Stimulated activated CD8-positive, alpha-beta memory T cell treated with anti-CD3 and anti-CD28 coated beads, Interleukin-12 subunit alpha, Interleukin-12 subunit beta, amount 100 ng/mL, for 24 hours (primary cell): ENCODE results near the gene NAT10.

ENCODE experiments used
- DNase-seq: peaks from one replicate; pipeline ENCODE4 v3.0.0-alpha.2; 2020; ENCODE audit errors: extremely low read depth

The NAT10 gene

DNA sequence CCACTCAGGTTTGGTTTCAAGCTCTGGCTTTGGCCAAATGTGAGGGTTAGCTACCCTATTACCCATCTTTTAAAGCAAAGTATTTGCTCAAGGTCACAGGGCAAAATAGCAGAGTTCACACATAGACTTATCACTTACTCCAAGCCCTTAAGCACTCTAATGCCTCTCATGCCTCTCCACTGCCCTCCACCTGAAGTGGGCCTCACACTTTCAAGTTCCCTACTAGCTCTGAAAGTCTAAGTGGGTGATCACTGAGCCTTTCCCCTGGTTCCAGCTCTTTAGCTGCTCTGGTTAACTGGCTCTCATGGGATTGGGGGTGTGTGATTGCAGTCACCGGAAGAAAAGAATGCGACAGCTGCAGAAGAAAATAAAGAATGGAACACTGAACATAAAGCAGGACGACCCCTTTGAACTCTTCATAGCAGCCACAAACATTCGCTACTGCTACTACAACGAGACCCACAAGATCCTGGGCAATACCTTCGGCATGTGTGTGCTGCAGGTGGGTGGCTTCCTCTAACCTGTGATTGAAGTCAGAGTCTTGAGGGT lies 6.4 kb downstream of the NAT10 start:
- no peak for DNase-seq

DNA sequence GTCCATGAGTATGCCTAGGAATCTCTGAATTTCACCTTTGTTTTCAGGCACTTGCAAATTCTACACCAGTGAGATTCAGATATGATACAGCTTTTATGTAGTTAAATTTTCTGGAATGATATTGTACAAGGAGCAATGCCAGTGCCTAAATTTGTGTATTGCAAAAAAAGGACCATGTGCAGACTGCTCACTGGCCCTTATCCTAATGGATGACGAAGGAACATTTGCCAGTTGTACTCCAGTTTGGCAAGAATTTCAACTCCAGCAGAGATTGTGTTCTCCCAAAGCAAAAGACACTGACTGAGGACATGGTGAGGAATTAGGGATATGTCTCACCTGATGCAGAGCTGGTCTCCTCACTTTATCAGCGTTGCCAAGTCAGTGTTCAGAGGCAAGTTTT lies 8.6 kb downstream of the NAT10 start:
- DNase-seq, result no peak

DNA sequence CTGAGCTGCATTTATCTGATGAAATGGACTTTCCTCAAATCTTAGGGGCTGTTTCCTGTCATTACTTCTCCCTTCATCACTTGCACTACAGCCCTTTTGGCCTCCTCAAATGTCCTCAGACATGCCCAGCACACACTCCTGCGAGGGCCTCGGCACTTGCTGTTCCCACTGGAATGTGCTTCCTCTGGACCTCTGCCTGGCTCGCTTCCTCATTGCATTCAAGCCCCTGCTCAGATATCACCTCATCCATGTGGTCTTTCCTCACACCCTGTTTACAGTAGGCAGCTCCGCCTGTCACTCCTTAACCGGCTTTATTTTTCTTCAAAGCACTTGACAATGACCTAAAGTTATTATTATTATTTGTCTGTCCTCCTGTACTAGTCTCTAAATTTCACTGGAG lies 9.0 kb downstream of the NAT10 start:
- DNase-seq, result no peak

DNA sequence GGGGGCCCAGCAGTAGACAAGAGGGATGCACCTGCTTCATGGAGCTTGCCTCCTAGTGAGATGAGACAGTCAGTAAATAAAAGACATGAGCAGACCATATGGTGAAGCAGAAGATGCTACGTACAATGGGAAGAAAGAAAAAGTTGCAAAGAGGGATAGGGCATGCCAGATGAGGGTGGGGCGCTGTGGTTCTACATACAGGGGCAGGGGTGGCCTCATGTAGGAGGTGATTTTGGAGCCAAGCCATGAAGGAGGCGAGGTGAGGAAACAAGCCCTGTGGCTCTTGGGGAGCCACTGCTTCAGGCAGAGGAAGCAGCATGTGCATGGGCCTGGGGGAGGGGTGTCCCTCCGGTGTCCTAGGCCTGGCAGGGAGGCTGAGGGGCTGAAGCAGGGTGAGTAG lies 15.2 kb downstream of the NAT10 start:
- DNase-seq, result no peak

DNA sequence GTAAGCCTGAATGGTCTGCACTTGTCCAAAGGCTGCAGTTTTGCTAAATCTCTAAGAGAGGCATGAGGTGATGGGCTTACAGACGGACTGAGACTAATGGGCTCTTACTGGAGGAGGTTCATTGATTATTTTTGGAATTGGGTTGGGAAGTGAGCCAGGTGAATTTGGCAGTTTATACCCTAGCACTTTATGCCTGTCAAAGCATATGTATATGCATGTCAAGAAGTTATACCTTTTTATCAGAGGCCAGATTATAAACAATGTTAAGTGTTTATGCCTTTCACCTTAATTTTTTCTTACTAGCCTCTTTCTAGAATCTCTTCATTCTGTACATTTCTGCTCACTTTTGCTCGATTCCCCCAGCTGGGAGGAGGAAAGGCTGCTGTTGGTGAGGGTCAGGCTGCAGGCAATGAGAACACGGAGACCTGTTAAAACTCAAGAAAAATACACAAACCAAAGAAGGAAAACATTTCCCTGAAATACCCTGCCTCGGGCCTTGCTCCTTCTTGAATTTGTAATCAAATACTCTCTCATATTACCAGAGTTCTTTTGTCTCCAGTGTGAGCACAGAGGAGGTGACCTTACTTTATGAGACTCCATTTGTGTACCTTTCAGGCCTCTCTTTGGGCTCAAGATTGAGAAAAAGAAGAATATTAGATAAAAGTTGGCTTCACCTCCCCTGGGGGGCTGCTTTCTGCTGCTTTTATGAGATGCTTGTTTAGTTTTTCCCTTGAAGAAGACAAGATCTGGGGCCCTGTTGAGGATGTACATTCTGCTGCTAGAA lies 19.6 kb downstream of the NAT10 start:
- DNase-seq, result no peak

DNA sequence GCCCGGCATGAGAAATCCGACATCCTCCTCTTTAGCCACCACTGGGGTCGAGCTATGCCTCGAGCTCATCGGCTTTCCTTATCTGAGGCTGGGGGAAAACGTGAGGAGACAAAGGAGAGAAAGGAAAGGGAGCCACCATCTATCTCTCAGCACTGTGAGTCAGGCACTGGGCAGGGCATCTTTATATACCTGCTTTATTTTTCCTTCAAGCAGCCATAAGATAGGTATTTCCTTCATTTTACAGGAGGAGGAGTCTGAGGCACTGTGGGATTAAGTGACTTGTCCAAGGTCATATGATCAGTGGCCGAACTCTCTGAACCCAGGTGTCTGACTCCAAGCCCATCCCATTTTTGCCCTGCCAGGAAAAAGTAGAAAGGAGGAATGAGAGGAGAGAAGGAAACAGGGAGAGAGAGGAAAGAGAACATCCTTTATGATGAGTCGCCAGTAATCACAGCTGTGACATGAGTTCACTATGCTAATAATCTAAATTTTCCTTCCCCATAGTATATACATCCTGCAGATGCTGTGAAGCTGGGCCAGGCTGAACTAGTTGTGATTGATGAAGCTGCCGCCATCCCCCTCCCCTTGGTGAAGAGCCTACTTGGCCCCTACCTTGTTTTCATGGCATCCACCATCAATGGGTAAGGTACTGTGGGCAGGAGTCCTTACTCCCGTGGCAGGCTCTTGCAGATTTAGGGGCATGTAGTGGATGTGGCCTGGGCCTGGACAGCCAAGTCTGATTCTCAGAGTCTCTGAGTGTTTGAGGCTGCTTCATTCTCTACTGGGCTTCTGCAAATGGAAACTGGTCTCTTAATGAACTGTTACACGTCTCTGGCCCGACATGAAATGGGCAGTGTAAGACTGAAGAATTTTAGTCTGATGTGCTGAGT lies 21.8 kb downstream of the NAT10 start:
- no peak for DNase-seq

DNA sequence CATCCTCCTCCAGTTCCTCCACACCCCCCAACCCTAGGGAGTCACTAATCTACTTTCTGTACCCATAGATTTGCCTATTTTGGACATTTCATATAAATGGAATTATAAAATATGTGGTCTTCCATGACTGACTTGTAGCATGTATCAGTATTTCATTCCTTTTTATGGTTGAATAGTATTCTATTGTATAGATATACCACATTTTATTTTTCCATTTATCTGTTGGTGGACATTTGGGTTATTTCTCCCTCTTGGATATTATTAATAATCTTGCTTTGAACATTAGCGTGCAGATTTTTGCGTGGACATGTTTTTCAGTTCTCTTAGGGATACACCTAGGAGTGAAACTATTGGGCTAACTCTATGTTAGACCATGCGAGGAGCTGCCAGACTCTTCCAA lies 23.4 kb downstream of the NAT10 start:
- DNase-seq, result no peak

DNA sequence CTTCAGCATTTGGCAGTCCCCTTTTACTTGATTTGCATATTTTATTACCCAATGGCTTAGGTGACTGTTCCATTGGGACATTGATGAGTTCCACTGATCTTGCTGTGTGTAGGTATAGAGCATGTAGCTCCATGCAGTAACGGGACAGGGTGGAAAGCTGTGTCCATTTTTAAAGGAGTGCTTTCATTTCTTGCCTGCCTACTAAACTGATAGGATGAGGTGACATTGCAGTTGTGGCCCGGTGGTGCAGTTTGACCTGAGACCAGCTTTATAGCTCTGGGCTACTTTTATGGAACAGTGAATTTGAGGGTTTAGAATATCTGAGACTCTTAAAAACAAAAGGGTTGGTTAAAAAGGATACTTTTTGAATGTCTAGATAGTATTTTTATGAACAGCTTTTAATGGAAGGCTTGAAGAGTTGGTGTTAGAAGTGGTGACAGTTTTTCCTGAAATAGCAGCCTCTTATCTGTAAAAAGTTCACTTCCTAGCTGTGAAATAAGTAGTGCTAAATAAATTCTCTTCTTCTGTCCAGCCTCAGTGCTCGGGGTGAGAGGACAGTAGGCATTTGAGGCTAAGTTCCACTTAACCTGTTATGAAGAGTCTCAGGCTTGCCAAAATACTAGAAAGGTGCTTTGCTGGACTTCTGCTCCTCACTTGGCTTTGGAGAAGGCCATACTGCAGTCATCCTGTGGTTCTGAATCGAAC lies 27.0 kb downstream of the NAT10 start:
- DNase-seq, result no peak

DNA sequence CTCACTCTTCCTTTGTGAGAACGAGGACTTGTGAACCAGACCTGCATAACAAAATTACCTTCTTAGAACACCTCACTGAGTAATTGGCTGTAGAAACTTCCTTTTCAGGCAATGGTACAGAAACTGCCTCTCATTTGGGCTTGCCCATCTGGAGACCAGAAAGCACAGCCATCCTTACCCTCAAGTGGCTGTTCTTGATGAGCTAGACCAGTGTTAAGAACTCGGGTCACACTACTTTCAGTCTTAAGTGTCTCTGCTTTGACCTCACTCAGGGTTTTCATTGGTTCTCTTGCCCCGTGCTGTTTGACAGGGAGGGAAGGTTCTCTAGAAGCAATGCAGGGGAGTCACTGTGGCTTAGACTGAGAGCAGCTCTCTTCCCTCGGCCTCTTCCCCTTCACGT lies 29.3 kb downstream of the NAT10 start:
- DNase-seq, result no peak

DNA sequence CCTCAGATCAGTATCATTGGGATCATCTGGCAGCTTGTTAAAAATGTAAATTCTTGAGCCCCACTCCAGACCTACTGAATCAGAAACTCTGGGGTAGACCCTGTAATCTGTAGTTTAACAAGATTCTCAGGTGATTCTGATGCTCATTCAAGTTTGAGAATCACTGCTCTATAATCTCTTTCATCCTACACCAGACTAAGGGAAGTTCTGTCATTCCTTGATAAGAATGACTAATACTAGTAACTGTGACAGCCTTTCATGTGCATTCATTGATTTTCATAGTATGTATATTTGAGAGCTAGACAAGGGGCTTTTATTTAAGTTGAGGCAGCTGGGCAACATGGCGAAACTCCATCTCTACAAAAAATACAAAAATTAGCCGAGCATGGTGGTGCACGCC lies 30.0 kb downstream of the NAT10 start:
- DNase-seq, result no peak

DNA sequence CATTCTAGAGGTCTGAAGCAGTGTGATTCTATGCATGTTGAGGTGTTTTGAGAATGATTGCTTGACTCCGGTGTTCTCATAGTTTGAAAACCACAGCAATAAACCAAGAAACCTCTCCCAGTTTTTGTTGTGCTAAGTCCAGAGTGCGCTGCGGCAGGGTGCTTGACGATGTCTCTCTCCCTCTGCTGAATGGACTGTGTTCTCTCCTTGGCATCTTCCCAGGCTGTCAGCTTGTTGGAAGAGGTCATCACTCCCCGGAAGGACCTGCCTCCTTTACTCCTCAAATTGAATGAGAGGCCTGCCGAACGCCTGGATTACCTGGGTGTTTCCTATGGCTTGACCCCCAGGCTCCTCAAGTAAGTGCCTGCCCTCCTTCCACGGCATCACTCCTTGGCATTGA lies 31.0 kb downstream of the NAT10 start:
- no peak for DNase-seq

DNA sequence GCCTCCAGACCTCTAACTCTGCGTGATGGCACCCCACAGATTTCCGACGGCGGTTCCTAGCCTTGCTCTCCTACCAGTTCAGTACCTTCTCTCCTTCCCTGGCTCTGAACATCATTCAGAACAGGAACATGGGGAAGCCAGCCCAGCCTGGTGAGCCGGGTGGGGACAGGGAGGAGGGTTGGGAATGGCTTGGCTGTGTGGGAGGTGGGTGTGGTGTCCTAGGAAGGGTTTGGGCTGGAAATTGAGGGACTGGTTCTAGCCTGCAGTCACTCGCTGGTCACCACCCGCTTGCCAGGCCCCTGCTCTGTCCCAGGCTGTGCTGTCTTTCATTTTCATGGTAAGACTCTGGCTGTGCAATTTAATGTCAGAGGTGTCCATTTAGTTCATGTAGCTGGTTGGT lies 33.9 kb downstream of the NAT10 start:
- DNase-seq, result no peak

DNA sequence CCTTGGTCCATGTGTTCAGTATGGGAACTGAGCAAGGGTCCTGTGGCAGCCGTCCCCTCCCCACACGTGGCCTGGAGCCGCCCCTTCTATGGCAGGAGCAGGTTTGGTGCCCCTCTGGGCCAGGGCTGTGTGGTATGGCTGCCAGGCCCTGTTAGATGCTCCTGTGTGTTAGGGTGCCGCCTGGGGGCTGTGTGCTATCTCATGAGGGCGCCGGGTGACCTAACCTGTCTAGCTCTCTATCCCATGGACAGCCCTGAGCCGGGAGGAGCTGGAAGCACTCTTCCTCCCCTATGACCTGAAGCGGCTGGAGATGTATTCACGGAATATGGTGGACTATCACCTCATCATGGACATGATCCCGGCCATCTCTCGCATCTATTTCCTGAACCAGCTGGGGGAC lies 34.7 kb downstream of the NAT10 start:
- DNase-seq, result no peak

DNA sequence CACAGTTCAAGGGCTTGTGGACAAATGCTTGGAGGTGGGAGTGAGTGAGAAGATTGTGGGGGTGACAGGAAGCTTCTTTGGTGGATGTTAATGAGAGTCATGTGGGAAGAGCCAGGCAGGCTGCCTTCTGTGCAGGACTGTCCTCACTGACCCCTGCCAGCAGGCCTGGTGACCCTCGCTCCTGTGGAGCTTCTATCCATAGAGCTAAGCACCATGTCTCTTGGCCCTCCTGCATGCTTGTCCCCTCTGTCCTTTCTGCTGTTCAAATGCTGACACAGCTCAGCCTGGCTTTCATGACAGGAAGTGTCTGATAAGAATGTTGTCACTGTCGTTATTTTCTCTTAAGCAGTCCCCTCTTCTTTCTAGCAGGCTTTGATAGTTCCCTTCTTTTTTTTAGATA lies 37.6 kb downstream of the NAT10 start:
- DNase-seq, result no peak

DNA sequence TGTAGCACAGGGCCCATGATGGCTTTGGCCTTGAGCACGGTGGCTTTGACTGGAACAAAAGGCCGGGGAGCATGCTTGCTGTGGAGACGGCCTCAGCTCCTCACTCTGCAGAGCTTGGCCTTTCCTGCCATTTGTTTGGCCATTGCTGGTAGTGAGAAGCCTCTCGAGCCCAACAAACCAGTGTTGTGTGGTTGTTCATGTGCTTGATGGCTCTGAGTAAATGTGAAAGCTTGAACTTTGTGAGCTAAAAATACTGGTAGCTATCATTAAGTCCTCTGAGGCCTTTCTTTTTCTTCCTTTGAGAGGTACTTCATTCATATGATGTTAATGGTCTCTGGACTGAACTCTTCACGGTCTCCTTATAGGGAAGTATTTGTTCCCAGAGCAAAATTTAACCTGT lies 39.6 kb downstream of the NAT10 start:
- no peak for DNase-seq

DNA sequence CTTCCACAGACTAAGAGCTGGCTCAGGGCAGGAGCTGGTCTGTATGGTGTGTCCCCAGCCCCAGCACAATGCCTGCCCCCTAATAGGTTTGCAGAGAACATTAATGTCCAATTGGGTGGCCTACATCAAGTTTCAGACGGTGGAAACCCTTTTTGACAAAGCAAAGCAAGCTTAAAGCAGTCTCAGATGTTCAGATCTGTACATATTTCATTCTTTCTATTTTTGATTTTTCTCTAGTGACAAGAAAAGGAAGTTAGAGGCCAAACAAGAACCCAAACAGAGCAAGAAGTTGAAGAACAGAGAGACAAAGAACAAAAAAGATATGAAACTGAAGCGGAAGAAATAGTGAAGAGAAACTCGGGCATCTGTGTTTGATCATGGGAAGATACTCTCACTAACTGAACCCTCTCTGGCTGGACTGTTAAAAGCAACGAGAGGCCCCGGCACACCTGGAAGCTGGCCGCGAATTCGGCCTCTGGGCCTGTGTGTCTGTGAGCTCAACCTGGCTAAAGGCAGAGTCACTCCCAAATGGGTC lies 40.5 kb downstream of the NAT10 start:
- no peak for DNase-seq

DNA sequence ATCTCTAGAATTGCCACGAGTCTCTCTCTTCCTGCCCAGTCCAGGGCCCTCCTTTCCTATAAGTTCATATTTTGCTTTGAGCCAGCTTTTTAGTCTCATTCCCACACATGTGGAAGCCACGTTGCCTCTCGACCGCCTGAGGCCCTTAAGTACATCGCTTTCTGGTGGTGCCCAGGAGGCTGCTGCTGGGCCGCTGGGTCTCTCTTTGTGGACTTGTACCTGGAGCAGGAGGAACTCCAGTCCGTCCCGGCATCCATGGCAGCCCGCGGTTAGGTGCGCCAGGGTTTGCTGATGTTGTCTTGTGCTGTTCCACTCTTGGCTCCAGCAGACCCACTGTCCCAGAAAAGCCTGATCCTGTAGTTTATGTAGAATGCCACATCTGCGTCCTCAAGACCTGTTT lies 41.0 kb downstream of the NAT10 start:
- DNase-seq, result no peak

DNA sequence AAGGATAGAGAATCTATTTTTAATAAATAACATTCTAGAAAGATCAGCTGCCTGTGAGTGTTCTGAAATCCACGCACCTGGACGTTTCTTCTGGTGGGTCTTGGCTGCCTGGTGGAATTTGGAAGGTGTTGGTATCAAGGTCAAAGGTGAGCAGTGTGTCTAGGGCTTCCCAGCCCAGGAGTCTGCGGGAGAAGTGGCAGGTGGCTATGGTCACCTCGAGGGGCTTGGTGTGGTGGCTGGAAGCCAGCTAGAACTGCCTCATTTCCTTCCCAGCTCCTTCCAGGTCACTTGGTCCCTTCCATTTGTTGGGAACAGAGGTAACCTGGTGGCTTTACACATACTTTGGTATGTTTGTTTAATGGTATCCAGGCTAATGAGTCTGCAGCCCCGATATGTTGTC lies 41.4 kb downstream of the NAT10 start:
- no peak for DNase-seq

DNA sequence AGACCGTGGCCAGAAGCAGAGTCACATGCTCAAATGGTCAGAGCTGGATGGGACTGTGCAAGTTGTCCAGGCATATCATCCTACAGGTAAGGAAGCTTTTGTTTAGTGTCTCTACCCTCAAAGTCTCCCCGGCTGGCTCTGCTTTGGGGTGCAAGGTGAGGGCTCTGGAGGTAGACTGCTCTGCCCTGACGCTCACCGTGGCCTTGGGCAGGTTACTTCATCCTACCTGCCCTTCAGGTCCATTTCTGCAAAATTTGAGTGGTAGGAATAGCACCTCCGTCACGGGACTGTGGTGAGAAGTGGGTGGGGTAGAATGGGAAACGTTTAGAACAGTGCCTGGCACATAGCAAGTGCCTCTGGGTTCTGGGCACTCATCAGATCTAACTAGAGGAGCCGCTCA lies 42.2 kb downstream of the NAT10 start:
- DNase-seq, result no peak

DNA sequence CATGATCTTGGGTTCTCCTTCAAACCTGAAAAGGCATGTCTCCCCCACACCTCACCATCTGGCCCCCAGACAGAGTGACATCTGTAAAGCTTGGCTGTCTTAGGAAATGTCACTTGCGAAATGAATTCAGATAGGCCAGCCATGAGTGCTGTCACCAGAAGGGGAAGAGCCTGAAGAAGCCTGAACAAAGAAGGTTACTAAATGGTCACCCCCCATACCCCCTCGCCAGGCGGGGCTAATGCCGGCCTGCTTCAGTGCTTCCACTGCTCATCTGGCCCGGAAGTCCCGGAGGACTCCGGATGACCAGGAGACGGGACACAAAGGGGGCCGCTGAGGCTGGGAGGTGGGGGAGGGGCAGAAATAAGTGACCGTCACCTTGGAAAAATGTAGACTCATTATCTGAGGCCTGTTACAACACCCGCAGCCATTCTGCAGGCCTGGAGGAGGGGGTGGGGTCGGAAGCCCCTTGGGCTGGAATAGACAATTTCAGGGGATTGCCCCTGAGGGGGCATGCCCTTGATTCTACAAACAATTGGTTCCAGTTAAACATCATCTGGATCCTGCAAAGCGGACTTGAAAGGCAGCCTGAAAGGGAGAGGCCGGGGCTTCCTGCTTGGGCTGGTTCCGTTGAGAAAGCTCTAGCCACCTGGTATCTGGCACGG lies 43.2 kb downstream of the NAT10 start:
- DNase-seq, result no peak

DNA sequence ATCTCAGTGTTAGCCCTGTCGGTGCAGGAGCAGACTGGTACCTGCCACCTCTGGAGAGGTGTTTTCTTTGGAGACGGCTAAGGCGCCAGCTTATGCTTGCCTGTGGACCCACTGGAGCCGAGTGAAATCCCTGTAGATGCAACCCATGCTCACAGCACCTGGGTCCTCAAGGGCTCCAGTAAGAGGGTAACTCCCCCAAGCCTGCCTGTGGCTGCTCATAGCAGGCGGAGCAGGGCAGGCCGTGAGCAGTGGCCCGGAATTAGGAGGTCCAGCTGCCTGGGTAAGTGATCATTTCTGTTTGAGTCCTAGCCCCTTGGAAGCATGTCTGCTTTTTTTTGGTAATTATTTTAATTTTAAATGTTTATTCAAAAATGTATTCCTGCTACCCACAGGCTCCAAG lies 43.8 kb downstream of the NAT10 start:
- no peak for DNase-seq

DNA sequence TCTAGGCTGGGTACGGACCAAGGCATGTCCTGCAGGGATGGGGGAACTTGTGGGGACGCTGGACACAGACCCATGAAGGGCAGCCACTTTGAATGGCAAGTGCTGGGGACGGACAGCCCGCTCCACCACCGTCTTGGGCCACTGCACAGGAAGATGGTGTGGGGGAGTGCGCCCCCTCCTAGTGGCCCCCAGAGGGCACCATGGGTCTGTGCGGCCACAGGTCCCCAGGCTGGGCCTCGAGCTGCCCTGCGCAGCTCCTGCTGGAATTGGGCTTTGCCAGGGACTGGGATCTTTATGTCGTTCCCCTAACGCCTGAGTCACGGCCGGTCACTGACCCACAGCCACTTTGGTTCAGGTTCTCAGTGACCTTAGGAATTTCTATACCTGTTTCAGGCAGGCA lies 44.4 kb downstream of the NAT10 start:
- DNase-seq, result no peak
